Panc1 (cell line): Measurements from ENCODE around the gene IGF2R.

Experiments
- CTCF ChIP-seq: fragments of 450-650 bp; IDR thresholded peaks from 2 replicates; pipeline ENCODE4 v1.5.1; 2017; ENCODE audit warnings: mild to moderate bottlenecking
- POLR2AphosphoS5 ChIP-seq: IDR thresholded peaks from 2 replicates; pipeline ENCODE4 v1.6.1; 2012; ENCODE audit warnings: mild to moderate bottlenecking, low read depth, low read length, moderate library complexity
- SIN3A ChIP-seq: IDR thresholded peaks from 2 replicates; pipeline ENCODE4 v1.6.1; 2012; ENCODE audit warnings: low read depth, mild to moderate bottlenecking, low read length, moderate library complexity, borderline replicate concordance; ENCODE audit not compliant: insufficient read depth
- TCF7L2 ChIP-seq: IDR thresholded peaks from 2 replicates; pipeline ENCODE4 v1.6.1; 2011; ENCODE audit warnings: mild to moderate bottlenecking, low read depth, low read length, inconsistent platforms

- no peak for TF ChIP-seq CTCF
- TF ChIP-seq POLR2AphosphoS5 = no peak
- no peak for TF ChIP-seq SIN3A
- TF ChIP-seq TCF7L2 = no peak
Observed at GRCh38 chr6:160051390-160051789, 82.5 kb downstream of the IGF2R start.
